KOPT-K1 (cell line): Measurements from ENCODE around the gene CAGE1.

Source experiments
- H3K27ac ChIP-seq: fragments of 200-600 bp; sonication (generic); 2 replicates; pipeline ENCODE4 v1.5.1; 2016; ENCODE audit warnings: antibody characterized with exemption, mild to moderate bottlenecking, low read depth, low read length; ENCODE audit not compliant: poor library complexity, severe bottlenecking
- H3K36me3 ChIP-seq: fragments of 200-600 bp; sonication (generic); 2 replicates; pipeline ENCODE4 v1.5.1; 2017; ENCODE audit warnings: antibody characterized with exemption, mild to moderate bottlenecking, low read length, moderate library complexity; ENCODE audit not compliant: insufficient read depth
- H3K9me3 ChIP-seq: fragments of 200-600 bp; sonication (generic); 2 replicates; pipeline ENCODE4 v1.5.1; 2017; ENCODE audit warnings: antibody characterized with exemption, low read length, mild to moderate bottlenecking; ENCODE audit not compliant: insufficient read depth, poor library complexity, severe bottlenecking

The CAGE1 gene

DNA sequence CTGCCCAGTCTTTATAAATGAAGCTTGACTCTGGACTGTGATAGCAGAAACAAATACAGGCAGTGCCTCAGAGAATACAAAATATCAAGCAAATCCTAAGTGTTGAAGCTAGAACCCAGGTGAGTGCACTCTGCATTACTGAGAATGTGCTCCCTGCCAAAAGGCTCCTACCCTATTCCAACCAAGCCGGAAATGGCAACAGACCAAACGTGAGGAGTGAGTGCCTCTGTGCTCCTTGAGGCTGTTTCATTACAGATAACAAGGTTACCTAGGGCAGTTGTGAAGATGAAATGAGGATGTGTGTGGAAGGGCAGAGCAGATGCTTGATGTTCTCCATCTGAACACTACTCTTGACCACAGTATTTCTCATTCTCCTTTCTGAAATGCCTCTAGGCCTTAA, 105.9 kb downstream of the CAGE1 start:
- peaks cover 50% of the 10 kb centered on the region for H3K36me3 ChIP-seq
- no peaks in the 10 kb centered on the region for H3K9me3 ChIP-seq
- no peak overlapping the region for H3K27ac ChIP-seq

DNA sequence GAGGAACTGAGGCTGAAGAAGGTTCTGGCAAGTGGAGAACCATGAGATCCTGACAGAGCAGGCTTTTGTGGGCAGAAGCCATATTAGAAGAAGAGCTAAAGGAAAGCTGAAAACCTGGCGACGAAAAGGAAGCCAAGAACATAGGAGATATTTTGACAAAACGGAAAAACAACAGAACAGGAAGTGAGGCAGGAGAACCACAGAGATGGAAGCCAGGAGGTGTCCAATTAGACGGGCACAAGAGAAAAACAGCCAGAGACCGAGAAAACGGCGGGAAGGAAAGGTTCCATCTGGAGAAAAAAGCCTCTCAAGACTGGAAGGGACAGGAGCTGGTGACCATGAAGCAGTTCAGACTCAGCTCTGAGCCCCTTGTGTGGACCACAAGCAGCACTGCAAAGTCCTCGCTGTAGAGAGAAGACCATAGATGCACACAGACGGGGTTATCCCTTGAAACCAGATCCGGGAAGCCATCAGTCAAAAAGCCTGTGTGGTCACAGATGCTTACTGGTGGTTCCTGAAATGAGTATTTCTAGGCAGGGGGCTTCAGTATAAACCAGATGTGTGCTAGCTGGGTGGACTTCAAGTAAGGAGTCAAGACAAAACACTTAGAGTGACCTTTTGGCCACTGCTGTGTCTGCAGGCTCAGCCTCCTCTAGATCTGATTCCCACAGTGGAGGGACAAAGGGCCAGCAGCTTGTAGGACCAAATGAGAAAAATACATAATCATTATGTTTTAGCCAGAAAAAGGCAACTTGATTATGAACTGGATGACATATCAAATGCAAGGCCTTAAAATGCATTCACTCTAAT, 107.2 kb downstream of the CAGE1 start:
- Histone ChIP-seq H3K9me3 (no peaks in the 10 kb centered on the region), H3K36me3 (peaks cover 36% of the 10 kb centered on the region), H3K27ac (no peak overlapping the region)
